GM19397 (cell line): ENCODE results near the gene RAB17.

ENCODE experiments used
- ATAC-seq: cut with Tn5 transposase; IDR thresholded peaks from one replicate; pipeline ENCODE4 v1.9.1; 2021; ENCODE audit warnings: mild to moderate bottlenecking, moderate library complexity; ENCODE audit not compliant: unreplicated experiment

RAB17 gene

DNA sequence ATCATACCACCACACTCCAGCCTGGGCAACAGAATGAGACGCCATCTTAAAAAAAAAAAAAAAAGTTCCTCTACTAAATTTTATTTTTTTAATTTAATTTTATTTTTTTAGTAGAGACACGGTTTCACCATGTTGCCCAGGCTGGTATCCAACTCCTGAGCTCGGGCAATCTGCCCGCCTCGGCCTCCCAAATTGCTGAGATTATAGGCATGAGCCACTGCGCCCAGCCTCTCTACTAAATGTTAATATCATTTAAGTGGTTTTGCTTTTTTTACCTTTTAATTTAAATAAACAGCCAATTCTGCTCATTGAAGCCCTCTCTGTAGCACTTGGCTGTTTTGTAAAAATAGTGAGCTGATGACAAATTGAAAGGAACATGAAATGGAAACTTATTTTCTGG, 9.2 kb downstream of the RAB17 start:
- no peak for ATAC-seq

DNA sequence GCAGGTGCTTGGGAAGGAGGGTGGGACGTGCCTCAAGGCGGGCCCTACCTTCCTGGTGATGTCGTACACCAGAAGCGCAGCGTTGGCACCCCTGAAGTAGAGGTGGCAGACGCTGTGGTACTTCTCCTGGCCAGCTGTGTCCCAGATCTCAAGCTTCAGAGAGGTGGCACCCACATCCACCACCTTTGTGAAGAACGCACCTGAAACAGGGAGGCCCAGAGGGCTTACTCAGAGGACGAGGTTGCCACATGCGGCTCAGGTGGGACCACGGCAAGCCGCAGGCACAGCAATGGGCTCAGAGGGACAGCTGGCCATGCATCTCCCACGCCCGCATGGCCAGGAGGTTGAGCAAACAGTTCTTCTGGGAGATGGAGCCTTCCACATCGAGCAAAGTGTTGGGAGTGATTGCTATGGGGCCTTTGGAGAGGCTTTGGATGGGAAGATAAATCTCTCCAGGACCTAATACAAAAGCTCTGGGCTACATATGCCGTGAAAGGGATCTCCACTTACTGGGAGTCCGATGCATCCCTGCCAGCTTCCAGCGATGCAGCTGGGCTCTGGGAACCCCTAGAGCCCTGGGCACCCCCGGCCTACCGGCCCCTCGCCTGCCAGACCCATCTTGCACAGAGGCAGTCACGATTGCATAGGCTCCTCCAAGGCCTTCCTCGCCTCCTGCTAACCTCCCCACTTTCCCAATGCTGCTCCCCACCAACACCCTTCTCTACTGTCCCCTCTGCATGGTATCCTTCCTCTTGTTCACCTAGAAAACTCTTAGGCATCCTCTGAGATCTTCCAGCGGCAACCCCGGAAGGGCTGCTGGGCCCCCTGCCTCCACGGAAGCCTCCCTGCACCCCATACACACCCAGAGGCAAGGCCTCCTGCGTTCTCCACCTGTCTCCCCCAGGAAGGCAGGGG, 12.3 kb downstream of the RAB17 start:
- no peak for ATAC-seq

DNA sequence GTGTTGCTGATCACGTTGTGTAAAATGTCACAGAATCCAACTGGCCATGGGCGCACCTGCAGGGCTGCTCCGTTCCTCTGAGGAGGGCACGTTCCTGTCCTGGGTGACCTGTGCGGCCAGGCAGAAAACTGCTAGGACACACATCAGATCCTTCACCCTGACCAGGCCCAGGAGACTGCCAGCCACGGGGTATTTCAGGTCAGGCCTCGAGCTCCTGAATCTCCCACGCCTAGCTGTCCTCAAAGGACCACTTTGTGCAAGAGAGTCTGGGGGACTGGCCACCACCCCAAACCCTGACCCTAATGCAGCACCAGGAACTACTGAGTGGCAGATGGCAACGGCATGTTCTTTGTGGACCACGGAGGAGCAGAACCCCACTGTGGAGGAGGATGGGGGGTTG, 13.1 kb downstream of the RAB17 start:
- no peak for ATAC-seq

DNA sequence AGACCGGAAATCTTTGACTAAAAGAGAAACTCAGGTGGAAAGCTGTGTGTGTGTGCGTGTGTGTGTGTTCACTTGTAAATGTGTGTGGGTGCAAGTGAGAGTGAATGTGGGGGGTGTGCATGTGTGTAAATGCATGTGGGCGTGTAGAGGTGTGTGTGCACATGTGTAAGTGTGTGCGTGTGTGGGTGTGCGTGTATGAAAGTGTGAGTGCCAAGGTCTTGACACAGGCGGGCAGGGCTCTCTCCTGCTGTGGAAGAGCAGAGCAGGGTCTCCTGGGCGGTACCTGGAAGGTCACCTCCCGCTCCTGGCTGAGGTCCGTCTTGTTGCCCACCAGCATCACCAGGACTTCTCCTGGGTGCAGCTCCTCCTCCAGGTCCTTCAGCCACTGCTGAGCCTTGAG, 13.6 kb downstream of the RAB17 start:
- ATAC-seq = no peak

DNA sequence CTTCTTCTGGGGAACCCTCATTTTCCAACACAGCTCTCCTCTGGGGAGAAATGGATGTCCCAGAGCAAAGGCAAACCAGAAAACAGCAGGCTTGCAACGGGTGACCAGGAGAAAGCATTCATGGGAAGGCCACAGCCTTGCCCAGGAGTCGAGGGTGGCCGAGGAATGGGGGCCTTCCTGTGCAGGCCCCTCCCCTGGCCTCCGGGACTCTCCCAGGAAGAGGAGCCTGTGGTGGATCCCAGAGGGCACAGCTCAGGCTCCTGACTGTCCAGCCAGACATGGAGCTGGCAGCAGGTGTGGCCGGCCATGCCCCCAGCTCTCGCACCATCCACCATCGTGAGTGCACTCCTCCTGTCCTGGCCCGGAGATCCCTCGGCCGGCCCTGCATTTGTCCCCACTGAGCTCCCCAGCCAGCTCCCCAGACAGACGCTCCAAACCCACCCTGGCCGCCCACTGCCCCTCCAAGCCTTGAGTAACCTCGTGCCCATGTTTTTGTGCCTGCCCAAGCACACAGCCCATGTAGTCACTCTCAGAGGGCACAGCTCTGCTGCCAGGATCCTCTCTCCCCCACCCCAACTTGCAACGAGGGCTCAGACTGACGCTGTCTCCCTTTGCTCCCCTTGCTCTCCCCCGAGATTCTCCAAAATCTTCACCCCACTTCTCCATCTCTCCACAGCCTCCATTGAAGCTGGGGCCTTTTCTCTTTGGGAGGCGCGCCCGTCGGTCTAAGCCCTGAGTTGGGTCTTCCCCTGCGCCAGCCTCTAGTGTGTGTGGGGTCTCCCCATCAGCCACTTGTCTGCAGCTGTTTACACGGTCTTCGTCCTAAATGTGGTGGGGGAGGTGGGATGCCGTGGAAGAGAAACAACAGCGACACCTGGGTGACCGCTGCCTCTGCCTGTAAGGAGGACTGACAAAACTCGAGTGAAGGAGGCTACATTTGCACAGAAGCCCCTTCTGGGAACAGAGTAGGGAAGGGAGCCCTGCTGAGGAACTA, 14.4 kb downstream of the RAB17 start:
- no peak for ATAC-seq

DNA sequence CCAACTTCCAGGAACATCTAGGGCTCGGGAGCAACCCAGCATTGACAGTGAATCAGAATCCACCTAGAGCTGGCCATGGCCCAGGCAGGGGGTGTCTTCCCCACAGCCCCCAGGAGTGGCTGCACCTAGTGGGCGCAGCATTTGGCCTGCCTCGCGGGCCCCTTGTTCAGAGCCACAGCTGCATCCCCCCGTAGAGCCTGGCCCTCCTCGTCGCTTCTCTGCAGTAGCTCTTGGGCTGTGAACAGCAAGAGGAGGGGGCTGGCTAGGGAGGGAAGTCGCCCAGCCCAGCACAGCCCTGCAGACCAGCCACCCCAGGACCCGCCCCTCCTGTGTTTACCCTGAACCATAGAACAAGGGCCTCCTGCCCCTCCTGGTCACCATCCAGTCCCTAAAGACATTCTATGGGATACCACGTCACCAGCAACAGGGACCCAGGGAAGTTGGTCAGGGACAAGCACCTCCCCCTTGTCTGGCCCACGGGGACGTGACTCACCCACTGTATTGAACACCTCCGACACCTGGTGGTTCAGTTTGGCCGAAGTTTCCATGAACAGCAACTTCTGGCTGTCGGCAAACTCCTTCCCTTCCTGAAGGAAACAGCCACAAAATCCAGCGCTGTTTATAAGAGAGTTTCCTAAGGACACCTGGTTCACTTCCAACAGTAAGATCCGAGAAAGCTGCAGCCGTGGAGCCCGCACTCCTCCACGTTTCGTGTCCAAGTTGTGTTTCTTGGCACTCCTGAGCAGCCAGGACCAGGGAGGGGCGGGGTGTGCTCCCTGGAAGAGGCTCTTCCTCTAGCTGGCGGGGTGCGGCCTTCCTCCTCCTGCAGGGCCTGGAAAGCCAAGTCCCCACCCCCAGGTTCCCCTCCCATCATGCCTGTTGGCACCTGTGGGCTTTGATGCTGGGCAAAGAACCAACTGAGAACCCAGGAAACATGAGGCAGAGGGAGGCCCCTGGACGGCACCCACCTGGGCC, 15.4 kb downstream of the RAB17 start:
- ATAC-seq = no peak

DNA sequence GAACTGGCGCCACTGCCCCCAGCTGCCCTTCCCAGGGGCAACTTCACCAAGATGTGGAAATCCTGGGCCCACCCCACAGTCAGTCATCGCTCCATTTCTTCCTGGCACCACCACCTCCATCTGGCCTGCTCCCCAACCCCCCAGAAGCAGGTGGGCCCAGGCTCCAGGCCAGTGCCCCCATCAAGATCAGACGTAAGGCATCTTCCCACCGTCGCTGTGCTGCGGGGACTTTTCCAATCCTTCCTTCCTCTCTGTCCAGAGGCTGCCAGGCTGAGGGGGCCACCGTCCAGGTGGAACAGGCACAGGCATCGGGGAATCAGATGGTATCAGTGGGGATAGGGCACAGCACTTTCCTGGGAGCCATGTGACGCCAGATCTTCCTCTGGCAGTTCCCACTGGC, 16.1 kb downstream of the RAB17 start:
- ATAC-seq = no peak

DNA sequence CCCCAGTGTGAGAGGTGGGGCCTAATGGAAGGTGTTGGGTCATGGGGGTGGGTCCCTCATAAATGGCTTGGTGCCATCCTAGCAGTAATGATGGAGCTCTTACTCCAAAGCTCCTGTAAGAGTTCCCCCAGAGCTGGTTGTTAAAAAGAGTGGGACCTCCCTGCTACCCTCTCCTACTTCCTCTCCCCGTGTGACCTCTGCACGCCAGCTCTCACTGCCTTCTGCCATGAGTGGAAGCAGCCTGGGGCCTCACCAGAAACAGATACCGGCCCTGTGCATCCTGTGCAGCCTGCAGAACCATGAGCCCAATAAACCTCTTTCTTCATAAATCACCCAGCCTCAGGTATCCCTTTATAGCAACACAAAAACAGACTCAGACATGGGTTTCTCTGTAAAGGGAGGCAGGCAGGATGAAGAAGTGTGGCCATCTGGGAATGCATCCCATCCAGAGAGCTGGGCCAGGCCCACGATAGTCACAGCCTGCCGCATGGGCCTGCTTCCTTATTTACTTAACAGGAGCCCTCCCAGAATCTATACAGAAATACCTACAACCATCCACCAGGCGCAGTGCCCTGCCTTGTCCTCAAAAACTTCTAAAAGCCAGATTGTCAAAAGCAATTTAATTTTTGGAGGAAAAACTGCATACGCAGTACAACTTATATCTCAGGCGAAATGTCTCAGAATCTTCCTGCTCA, 16.7 kb downstream of the RAB17 start:
- ATAC-seq = no peak

DNA sequence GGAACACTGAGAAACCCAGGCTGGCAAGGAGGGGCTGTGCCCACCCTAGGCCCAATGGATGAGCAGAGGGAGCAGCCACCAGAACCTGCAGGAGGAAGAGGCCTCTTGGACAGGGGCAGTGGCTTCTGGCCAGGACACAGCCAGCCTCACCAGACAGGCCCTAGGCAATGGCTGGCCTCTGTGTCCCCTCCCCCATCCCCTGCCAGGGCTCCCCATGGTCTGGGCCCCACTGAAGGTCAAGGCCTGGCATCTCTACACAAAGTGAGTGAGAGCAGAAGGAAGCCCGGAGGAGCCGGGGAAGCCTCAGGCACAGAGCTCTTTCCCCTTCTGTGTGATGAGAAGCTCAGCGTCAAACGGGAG, 17.8 kb downstream of the RAB17 start:
- ATAC-seq = no peak

DNA sequence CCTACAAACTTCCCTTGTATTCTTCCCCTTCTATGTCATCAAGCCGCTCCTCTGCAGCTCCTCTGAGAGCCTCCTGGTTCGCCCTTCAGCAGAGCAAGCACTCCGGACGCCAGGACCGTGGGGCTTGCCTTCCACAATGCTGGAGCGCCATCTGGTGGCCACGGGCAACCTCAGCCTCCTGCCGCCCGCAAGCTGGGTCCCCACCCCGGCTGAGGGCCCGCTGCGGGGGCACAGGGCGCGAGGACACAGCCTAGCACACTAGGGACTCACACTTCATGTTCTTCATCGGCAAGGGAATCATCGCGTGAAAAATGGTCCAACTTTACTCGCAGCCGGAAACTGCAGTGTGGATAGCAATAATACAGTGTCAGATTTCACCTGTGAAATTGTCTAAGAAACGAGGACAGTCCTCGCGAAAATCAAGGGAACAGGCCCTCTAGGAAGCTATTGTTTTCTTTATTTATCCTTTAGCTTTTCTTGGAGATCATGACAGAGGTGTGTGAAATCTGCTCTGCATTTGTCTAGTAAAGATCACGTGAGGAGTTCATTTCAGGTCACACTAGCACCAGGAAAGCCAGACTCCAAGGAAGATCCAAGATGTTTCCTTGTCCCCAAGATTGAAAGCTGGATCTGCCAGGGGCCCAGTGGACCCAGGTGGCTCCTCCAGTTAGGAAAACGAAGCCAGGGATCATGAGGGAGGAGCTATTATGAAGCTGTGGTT, 18.4 kb downstream of the RAB17 start:
- ATAC-seq = no peak

DNA sequence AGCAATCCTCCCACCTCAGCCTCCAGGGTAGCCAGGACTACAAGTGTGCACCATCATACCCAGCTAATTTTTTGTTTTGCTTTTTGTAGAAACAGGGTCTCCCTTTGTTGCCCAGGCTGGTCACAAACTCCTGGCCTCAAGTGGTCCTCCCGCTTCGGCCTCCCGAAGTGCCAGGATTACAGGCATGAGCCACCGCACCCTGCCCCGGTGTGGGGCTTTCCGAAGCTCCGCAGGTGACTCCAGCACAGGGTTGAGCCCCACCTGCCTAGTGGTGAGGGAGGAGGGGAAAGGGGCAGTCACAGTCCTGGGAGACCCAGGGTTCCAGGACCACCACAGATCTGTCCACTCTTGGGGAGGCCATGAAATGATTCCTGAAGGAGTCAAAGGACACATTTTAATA, 19.0 kb downstream of the RAB17 start:
- no peak for ATAC-seq

DNA sequence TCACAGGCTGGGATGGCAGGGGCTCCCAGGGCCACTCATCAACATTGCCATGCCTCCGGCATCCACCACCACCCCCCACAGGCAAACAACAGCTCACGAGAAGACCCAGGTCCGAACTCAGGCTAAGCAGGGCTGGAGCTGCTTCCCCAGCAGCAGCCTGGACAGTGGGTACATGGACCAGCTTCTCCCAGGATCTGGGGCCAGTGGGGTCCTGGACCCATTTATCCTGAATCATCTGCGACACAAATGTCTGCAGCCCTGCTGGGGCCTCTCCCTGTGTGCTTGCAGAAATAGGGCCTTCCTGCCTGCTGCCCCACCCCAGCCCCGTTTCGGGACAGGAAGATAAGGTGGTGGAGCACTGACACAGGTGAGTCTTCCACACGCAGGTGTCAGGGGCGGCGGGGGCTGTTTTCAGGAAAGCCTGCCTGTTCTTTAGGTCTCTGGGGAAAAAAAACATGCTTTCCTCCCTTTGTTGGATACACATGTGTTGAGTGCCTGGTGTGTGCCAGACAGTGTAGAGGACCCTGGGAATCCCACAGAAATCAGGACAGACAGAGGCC, 19.7 kb downstream of the RAB17 start:
- no peak for ATAC-seq

DNA sequence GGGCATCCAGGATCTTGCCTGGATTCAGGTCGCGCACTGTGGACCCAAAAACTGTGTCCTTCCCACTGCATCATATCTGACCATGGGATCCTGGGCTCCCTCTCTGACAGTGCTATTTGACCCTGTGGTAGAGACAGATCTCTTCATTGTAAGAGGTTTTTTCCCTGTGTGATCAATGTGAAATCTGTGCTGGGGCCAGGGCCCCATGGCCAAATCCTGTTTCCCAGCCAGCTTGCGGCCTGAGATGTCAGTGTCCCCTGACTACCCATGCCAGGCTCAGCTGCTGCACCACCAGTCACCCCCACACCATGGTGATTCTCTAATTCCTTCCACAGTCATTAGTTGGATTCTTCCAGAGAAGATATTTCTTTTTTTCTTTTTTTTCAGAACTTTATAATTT, 20.6 kb downstream of the RAB17 start:
- ATAC-seq = no peak

DNA sequence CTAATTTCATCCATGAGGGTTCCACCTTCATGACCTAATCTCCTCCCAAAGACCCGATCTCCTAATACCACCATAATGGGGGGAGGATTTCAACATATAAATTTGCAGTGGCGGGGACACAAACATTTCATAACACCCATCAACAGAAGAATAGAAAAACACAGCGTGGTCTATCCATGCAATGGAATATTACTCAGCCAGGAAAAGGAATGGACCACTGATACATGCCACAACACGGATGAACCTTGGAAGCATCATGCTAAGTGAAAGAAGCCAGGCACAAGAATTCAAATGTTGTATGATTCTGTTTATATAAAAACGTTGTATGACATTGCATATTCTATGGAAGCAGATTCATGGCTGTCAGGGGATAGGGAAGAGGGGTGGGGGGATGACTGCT, 21.5 kb downstream of the RAB17 start:
- ATAC-seq = no peak

DNA sequence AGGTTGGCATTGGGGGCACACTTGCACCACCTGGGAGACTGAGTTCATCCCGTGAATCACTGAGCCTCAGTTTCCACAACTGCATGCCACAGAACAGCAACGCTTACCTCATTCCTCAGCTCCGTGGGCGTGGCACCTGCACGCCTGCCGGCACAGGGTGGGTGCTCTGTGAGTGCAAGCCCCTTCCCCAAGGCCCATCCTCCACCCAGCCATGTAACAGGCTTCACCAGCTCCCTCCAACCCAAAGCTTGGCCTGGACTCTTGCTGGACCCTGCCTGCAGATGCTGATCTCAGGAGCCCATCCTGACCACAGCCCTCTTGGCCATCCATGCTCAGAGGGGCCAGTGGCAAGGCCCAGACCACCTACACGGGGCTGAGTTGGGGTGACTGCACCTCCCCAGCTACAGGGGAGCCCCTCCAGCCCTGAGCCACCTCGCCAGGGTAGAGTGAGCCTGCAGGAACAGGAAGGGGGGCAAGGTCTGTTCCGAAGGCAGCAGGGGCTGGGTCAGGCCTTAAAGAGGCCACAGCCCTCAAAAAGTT, 22.3 kb downstream of the RAB17 start:
- no peak for ATAC-seq

DNA sequence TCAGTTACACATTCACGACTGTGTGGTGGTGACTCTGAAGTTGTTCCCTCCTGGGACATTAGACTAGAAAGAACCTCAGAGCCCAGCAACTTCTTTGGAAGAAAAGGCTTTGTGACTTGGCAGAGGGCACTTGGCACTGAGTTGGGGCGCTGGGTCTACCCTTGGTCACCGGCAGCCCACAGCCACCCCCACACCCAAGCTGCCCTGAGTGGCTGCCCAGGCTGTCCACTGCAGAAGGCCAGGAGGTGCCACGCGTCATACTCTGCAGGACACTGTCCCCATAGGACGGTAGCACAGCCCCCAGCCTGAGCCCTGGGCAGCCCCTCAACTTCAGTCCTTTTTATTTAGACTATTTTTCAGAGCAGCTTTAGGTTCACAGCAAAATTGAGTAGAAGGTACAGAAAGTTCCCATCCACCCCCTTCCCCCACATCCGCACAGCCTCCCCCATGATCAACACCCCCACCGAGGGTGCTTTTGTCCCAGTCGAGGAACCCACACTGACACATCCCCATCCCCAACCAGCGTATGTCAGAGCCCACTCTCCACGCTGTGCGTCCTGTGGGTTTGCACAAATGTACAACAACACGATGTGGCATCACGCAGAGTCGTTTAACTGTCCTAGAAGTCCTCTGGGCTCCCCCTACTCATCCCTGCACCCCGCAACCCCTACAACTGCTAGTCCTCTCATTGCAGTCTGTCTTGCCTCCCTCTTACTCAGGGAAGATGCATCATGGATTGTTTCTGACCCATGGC, 23.1 kb downstream of the RAB17 start:
- no peak for ATAC-seq

DNA sequence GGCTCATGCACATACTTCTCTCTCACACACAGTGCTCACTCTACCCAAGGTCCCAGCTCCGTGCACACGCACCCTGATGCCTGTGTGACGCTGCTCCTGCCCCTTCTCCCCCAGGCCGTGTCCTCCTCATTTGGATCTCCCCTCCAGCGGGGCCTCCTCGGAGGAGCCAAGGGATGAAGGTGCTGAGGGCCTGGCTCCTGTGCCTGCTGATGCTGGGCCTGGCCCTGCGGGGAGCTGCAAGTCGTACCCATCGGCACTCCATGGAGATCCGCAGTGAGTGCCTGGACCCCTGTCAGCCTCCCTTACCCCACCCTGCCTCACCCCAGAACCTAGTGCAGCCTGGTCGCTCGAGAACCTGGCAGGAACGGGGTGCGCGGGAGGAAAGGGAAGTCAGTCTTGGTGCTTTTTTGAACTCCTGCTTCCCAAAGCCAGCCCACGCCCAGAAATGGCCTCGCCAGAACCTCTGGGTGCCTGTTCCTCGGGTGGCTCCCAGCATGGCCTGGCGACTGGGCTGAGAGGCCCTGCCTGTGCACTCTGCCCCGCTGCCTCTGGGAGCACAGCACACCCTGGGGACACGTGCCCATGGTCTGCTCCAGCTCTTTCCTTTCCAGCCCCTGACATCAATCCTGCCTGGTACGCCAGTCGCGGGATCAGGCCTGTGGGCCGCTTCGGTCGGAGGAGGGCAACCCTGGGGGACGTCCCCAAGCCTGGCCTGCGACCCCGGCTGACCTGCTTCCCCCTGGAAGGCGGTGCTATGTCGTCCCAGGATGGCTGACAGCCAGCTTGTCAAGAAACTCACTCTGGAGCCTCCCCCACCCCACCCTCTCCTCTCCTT, 23.9 kb downstream of the RAB17 start, which contains the start of gene PRLH:
PRLH (plus strand) TSS at position 174 of the 835 bp plus-strand sequence; CDS start at position 174, 0 bp downstream.
- no peak for ATAC-seq
